NK-92 treated with Interleukin-12 subunit alpha and Interleukin-12 subunit beta, amount 100 ng/mL, for 24 hours (cell line): ENCODE data around the gene POLE3.
A peak's percentile ranks its signal among the peaks of the same experiment; 100 is the strongest.
"Not testable (repeated sequence)": the region's sequence is repeated elsewhere in the genome, so short reads cannot be mapped to it uniquely, and the experiment has no call there.

Experiments
- DNase-seq: peaks from one replicate; lab custom pipeline; 2025; lab: John Stamatoyannopoulos, UW

Gene POLE3

GRCh38 chr9:113403646-113404045, 6.8 kb downstream of the POLE3 start:
- no peak for DNase-seq

DNA sequence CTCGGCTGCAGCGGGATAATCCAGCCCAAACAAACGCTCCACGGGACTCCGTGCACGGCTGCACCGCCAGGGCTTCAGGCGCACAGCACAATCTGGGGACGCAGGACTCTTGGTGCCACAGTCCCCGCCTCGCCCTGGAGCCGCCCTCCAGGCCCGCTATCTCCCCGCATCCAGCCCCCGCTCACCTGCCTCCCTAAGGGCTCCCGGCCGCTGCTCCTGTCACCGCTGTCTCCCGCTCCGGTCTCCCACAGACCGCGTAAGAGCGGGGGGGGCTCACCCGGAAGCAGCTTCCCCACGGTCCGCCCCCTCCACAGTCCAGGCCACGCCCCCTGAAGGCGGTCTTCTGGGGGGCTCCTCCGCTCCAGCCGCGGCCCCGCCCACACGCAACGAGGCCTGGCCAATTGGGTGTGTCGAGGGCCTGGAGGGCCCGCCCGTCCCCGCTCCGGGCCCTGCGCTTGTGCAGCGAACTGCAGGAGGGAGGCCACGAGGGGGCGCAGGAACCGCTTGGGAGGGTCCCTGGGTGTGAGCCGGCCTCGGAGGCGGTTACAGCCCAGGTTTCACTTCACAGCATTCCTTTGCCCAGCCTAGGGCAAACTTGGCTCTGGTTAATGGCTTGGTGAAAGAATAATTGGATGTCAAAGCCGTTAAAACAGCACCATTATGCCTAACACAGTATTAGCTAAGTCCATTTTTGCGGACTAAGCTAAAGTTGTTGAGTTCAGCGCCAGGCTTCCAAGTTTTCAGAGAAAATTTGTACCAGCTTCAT, 9.3 kb downstream of the POLE3 start, which contains the start of gene ALAD:
Gene ALAD (minus strand): TSS at position 258 of the 766 bp plus-strand sequence. CDS start 7,725 bp downstream, outside the sequence.
- peak; percentile 95 for DNase-seq

GRCh38 chr9:113399646-113400200, 10.8 kb downstream of the POLE3 start:
- DNase-seq: no peak

- no peak for DNase-seq
These were observed 11.7 kb downstream of the POLE3 start for GRCh38 chr9:113398796-113399195.

GRCh38 chr9:113397203-113397631, 13.3 kb downstream of the POLE3 start:
- no peak for DNase-seq

DNA sequence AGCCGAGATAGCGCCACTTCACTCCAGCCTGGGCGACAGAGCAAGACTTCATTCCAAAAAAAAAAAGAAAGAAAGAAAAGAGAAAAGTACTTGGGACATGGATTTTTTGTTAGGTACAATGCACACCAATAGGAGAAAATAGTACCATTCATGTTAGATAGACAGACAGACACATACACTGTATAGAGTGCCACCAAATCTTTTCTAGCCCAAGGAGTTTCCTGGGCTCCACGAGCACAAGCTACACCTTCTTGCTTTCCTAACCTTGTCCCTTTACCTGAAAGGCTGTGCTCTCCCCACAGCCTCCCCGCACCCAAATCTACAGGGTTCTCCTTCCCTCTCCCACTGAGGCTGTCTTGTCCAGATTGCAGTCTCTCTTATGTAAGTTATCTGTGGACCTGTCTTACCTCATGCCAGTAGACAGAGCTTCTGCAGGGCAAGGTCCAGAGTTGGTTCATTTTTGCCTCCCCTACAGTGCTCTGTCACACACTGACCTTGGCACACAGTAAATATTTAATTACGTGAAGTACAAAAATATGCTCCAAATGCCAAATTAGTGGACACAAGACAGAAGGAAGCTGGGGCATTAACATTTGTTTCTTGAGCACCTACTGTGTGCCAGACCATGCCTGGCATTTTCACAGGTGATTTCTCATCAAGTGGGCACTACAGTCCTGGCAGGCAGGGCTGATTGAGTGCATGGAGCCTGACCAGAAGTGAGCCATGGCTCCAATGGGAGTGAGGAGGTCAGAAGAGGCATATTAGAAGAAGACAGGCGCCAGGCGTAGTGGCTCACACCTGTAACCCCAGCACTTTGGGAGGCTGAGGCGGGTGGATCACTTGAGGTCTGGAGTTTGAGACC, 15.2 kb downstream of the POLE3 start:
- no peak for DNase-seq

DNA sequence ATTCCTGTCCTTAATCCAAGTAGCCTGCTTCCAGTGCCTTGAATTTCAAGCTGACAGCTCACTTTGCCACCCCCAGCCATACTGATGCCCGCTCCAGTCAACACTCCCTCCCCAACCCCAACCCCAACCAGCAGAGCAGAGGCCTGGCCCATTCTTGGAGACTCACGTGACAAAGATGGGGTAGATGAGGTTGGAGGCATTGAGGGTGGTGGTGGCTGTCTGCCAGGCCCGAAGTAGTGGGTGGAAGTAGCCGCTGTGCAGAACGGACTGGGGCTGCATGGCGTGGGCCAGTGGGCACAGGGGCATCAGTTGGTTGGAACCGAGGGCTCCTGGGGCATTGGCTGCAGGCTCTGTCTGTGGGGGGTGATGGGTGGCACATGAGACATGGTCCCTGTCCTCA, 17.2 kb downstream of the POLE3 start:
- no peak for DNase-seq

DNA sequence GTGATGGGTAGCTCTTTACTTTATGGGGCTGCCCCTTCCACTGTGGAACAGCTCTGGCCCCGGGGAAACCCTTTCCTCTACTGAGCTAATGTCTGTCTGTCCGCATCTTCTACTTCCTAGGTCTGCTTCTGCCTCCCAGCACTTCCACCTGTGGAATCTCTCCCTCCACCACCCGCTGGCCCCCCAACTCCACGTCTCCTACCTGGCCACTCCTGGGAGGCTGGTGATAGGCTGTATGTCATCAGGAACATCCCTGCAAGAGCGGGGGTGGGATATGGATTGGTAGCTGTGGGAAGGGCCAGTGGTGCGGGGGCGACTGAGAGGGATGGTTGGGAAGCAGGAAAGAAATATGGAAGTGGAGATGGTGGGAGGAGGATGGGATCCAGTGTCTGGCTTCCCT, 18.6 kb downstream of the POLE3 start:
- DNase-seq: no peak

DNA sequence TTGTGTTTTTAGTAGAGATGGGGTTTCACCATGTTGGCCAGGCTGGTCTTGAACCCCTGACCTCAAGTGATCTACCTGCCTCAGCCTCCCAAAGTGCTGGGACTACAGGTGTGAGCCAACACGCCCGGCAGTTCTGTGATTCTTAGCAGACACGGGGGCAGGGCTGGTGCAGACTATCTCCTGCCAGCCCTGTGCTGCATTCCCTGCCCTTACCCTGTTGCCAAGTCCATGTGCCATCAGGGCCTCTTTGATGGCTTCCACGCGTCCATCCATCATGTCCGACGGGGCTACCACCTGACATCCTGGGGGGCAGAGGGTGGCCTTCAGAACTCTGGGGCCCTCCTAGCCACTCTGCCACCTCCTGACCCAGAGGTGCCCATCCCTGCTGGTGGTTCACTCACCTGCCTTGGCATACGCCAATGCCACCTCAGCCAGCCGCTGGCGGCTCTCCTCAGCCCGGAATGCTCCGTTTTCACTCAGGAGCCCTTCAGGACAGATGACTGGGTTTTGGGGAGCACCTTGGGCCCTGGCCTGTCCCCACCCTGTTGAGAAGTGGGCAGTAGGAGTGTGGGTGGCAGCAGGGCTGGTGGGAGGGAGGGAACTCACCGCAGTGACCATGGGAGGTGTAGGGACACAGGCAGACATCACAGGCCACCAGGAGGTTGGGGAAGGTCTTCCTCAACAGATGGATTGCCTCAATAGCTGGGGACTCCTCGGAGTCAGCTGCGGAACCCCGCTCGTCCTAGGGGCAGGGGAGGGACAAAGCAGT, 20.1 kb downstream of the POLE3 start:
- no peak for DNase-seq

DNA sequence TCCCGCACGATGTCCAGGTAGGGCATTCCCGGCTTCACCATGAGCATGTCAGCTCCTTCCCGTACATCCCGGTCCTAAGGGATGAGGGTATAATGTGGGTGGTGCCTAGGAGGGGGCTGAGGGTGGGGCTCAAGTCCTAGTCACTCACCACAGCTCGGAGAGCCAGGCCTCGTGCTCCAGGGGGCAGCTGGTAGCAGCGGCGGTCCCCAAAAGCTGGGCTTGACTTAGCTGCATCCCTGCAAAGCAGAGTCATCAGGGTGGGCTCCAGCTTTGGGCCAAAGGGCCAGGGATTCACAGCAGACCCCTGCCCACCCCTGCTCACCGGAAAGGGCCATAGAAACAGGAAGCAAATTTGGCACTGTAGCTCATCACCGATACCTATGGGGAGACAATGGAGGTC, 21.0 kb downstream of the POLE3 start:
- no peak for DNase-seq

- DNase-seq: no peak
These were observed 21.6 kb downstream of the POLE3 start for GRCh38 chr9:113388833-113389232.

GRCh38 chr9:113387560-113388230, 22.8 kb downstream of the POLE3 start:
- no peak for DNase-seq

- DNase-seq: no peak
These were observed 23.7 kb downstream of the POLE3 start for GRCh38 chr9:113386571-113387393.

GRCh38 chr9:113381909-113382411, 28.5 kb downstream of the POLE3 start:
- DNase-seq: no peak

DNA sequence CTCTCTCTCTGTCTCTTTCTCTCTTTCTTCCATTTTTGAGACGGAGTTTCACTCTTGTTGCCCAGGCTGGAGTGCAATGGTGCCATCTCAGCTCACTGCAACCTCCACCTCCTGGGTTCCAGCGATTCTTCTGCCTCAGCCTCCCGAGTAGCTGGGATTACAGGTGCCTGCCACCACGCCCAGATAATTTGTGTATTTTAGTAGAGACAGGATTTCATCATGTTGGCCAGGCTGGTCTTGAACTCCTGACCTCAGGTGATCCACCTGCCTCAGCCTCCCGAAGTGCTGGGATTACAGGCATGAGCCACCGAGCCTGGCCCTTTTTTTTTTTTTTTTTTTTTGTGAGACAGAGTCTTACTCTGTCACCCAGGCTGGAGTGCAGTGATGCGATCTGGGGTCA, 29.0 kb downstream of the POLE3 start:
- not testable (repeated sequence) for DNase-seq

GRCh38 chr9:113380869-113381378, 29.6 kb downstream of the POLE3 start:
- no peak for DNase-seq

DNA sequence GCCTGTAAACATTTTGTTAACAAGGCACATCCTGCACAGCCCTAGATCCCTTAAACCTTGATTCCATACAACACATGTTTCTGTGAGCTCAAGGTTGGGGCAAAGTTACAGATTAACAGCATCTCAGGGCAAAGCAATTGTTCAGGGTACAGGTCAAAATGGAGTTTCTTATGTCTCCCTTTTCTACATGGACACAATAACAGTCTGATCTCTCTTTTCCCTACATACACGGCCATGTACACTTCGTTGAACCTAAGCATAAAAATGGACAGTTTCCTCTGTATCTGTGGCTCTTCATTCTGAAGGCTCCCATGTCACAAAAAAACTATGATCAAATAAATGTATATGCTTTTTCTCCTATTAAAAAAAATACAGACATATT, 30.7 kb downstream of the POLE3 start:
- not testable (repeated sequence) for DNase-seq

- DNase-seq: not testable (repeated sequence)
These were observed 31.2 kb downstream of the POLE3 start for GRCh38 chr9:113379094-113379828.
